ENCODE data around the gene HSD17B12. TPM values are rescaled to one million over a fixed set of nuclear protein-coding genes. Genes with fewer than 3 reads are reported as not detected.

The HSD17B12 gene
- total RNA-seq, 2 donors from 2014 or later: 39.7 to 42.8 TPM

- no peak for DNase-seq
- Histone ChIP-seq H3K4me3 (no peak overlapping the region), H3K27ac (no peak overlapping the region), H3K9me3 (no peaks in the 10 kb centered on the region), H3K36me3 (replicated peaks in 1 of 2; ENCODE audit: insufficient read depth in 1 of 2, low read depth in 2 of 2) (no peaks in the 10 kb centered on the region), H3K27me3 (no peaks in the 10 kb centered on the region), H3K4me1 (no peaks in the 10 kb centered on the region)
- ATAC-seq: no peak
- intact Hi-C loops (cut with DNase I): no loop called here
- 49 to 50% methylated on average over 3 of the region's 3 CpGs for WGBS, 2 donors
- no peak for TF ChIP-seq CTCF (IDR thresholded peaks at IDR 0.05)
These were observed 193.5 kb downstream of the HSD17B12 start for GRCh38 chr11:43874078-43874477.

- intact Hi-C loops (cut with DNase I): no loop called here
- Histone ChIP-seq H3K27ac (no peak overlapping the region), H3K9me3 (no peaks in the 10 kb centered on the region), H3K36me3 (replicated peaks in 1 of 2; ENCODE audit: insufficient read depth in 1 of 2, low read depth in 2 of 2) (no peaks in the 10 kb centered on the region), H3K4me1 (no peaks in the 10 kb centered on the region), H3K4me3 (no peak overlapping the region), H3K27me3 (no peaks in the 10 kb centered on the region)
- WGBS, 2 donors: 0 to 18% methylated on average over 1 of the region's 1 CpG
- DNase-seq (no peak), ATAC-seq (no peak)
- TF ChIP-seq CTCF (IDR thresholded peaks at IDR 0.05) (no peak), POLR2A (IDR thresholded peaks at IDR 0.05) (no peak)
These were observed 194.2 kb downstream of the HSD17B12 start for GRCh38 chr11:43874738-43875137.

GRCh38 chr11:43879789-43880639 is 199.5 kb downstream of the HSD17B12 start:
- no peak for TF ChIP-seq CTCF (IDR thresholded peaks at IDR 0.05)
- TF ChIP-seq POLR2A (IDR thresholded peaks at IDR 0.05): no peak
- 42 to 48% methylated on average over 13 of the region's 13 CpGs for WGBS, 2 donors
- ATAC-seq (no peak), DNase-seq (no peak)
- peak overlapping the region in 2 of 4 donors; percentile 33 to 43 for H3K27ac ChIP-seq
- peaks cover 0 to 6% of the 10 kb centered on the region in 2 donors for H3K36me3 ChIP-seq (replicated peaks in 1 of 2; ENCODE audit: insufficient read depth in 1 of 2, low read depth in 2 of 2)
- H3K4me3 ChIP-seq: peak overlapping the region; percentile 95
- H3K9me3 ChIP-seq: no peaks in the 10 kb centered on the region
- H3K4me1 ChIP-seq: peaks cover 16% of the 10 kb centered on the region
- H3K27me3 ChIP-seq: no peaks in the 10 kb centered on the region
- intact Hi-C loops (cut with DNase I): no loop called here

GRCh38 chr11:43880640-43881159 is 200.2 kb downstream of the HSD17B12 start, which contains the start of gene ALKBH3:
Gene ALKBH3, plus strand, starts transcription at chr11:43880831. Its CDS starts 1,822 bp downstream, at chr11:43882653.
- ATAC-seq (peak; percentile 100), DNase-seq (peak; percentile 93 to 97 (median 94))
- intact Hi-C loops (cut with DNase I): no loop called here
- Histone ChIP-seq H3K36me3 (replicated peaks in 1 of 2; ENCODE audit: insufficient read depth in 1 of 2, low read depth in 2 of 2) (peaks cover 0 to 10% of the 10 kb centered on the region in 2 donors), H3K4me3 (peak within 1 kb of the TSS; percentile 95), H3K27ac (peak within 1 kb of the TSS in 3 of 4 donors; percentile 33 to 43 (median 33)), H3K27me3 (no peaks in the 10 kb centered on the region), H3K9me3 (no peaks in the 10 kb centered on the region), H3K4me1 (peaks cover 16% of the 10 kb centered on the region)
- TF ChIP-seq POLR2A (IDR thresholded peaks at IDR 0.05) (peak in 2 of 3 donors; percentile 52 to 54), CTCF (IDR thresholded peaks at IDR 0.05) (peak in 4 of 7 experiments; percentile 15 to 33 (median 20))
- 0% methylated on average over 8 to 35 of the region's 36 CpGs for WGBS, 2 donors
